ENCODE measurements around the gene SPRYD3. TPM values are rescaled to one million over a fixed set of nuclear protein-coding genes. Genes with fewer than 3 reads are reported as not detected.
A peak's percentile ranks its signal among the peaks of the same experiment; 100 is the strongest.

Gene SPRYD3
- total and polyA plus RNA-seq, 9 donors: 28.5 to 88.1 (median 66.6) TPM

DNA sequence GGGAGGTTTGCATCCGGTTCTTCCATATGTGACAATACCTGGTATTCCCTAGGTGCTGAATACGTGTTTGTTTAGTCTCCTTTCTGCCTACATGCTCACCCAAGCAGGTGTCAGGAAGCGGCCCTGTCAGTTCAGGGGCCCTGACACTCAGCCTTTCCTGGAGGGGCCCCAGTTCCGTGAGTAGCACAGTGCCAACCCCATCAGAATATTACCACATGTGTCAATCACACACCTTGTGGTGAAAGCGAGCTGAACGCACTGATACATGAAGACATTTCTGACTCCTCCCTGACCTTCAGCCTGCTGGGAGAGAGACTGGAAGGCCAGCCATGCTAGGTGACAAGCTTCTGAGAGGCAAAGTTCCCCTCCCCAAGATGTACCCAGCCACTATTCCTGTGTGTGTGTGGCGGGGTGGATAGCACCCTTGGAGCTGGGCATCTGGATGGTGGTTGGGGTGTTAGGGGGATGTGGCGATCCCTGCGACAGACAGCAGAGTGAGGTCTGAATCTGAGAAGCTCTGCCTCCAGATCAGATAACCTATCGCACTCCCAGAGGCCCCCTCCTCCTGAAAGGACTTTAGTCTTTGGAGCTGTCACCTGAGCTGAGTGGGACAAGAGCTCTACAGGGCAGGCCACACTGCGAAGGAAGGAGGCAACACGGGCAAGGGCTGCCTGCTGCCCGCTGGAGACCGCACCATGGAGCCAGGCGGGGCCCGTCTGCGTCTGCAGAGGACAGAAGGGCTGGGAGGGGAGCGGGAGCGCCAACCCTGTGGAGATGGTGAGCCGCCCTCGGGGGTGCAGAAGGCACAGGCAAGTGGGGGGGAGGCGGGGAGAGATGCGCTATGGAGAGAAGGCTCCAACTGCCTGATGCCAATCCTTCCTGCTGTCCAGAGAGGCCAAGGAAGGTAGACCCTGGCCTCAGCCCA is 24.0 kb upstream of the SPRYD3 start, which contains the start of gene SOAT2:
Gene SOAT2, plus strand, starts transcription at position 604 of the 925 bp plus-strand sequence. Its CDS starts 92 bp downstream, at position 696.
- H3K27ac ChIP-seq: no peak within 1 kb of the TSS
- no peak for DNase-seq
- WGBS, 3 donors: 84 to 87% (median 87%) methylated on average over 23 of the region's 23 CpGs
- no peaks in the 10 kb centered on the region for H3K27me3 ChIP-seq
- peaks cover 6% of the 10 kb centered on the region for H3K4me1 ChIP-seq (ENCODE audit: insufficient read depth)
- intact Hi-C loops (cut with DNase I): no loop called here
- H3K9me3 ChIP-seq: no peaks in the 10 kb centered on the region
- no peak within 1 kb of the TSS for H3K4me3 ChIP-seq
- H3K36me3 ChIP-seq: no peaks in the 10 kb centered on the region
- no peak for TF ChIP-seq CTCF (IDR thresholded peaks at IDR 0.05)
- no peak for TF ChIP-seq EP300 (IDR thresholded peaks at IDR 0.05)
- no peak for TF ChIP-seq POLR2A (IDR thresholded peaks at IDR 0.05)

DNA sequence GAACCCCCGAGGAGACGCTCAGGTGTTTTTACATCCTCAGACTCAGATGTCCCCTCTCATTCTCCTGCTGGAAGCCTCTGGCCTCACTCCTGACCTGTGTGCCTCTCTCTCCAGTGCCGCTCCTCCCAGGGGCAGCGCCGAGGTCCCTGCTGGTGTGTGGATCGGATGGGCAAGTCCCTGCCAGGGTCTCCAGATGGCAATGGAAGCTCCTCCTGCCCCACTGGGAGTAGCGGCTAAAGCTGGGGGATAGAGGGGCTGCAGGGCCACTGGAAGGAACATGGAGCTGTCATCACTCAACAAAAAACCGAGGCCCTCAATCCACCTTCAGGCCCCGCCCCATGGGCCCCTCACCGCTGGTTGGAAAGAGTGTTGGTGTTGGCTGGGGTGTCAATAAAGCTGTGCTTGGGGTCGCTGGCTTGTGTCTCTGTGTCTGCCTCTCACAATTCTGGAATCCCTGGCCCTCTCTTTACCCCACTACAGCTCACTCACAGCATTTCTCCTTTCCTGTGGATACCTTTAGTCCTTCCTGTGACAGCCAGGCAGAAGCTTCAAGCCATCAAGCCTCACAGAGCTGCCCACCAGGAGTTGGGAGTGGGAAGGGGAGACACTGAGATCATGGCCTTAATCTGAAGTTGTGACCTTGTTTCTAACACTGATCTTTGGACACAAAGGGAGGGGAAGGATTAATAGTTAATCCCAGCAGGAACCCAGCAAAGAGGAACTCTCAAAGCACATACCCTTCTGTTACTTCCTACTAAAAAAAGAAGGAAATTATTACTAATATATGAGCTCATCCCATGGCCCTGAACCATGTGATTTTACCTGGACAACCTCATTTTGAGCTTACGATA is 23.0 kb upstream of the SPRYD3 start:
- WGBS, 3 donors: 87 to 90% (median 89%) methylated on average over 12 of the region's 12 CpGs
- intact Hi-C loops (cut with DNase I): no loop called here
- Histone ChIP-seq H3K9me3 (no peaks in the 10 kb centered on the region), H3K4me1 (ENCODE audit: insufficient read depth) (peaks cover 5% of the 10 kb centered on the region), H3K4me3 (no peak overlapping the region), H3K27ac (no peak overlapping the region), H3K36me3 (no peaks in the 10 kb centered on the region), H3K27me3 (no peaks in the 10 kb centered on the region)
- DNase-seq: peak in 1 of 5 donors; percentile 33
- TF ChIP-seq CTCF (IDR thresholded peaks at IDR 0.05) (no peak), POLR2A (IDR thresholded peaks at IDR 0.05) (no peak), EP300 (IDR thresholded peaks at IDR 0.05) (no peak)

DNA sequence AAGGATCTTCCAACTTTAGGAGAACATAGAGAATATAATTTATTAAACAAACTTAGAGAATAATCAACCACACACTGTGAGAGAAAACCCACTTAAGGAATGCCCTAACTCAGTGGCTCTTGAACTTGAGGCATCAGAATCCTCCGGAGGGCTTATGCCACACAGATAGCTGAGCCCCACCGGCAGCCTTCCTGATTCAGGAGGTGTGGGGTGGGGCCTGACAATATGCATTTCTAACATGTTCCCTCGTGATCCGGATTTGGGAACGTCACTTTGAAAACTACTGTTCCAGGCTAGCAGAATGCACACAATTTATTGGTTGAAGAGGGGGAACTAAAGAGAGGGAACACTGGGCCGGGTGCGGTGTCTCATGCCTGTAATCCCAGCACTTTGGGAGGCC is 22.1 kb upstream of the SPRYD3 start:
- Histone ChIP-seq H3K4me3 (no peak overlapping the region), H3K4me1 (ENCODE audit: insufficient read depth) (peaks cover 9% of the 10 kb centered on the region)

More for the DNA sequence above, 22.1 kb upstream of the SPRYD3 start:
- Histone ChIP-seq H3K9me3 (no peaks in the 10 kb centered on the region), H3K27me3 (no peaks in the 10 kb centered on the region), H3K36me3 (no peaks in the 10 kb centered on the region), H3K27ac (no peak overlapping the region)
- intact Hi-C loops (cut with DNase I): no loop called here
- TF ChIP-seq CTCF (IDR thresholded peaks at IDR 0.05) (no peak), POLR2A (IDR thresholded peaks at IDR 0.05) (no peak), EP300 (IDR thresholded peaks at IDR 0.05) (no peak)
- WGBS, 3 donors: 85% methylated on average over 7 of the region's 7 CpGs
- peak in 1 of 5 donors; percentile 10 for DNase-seq

Data from ovary (tissue), 9 donors.